Keratinocyte (primary cell): ENCODE results near the gene HID1.

Experiments used
- CTCF ChIP-seq, 3 experiments: IDR thresholded peaks in 1 of 3; conservative IDR thresholded peaks in 1 of 3; optimal IDR thresholded peaks in 1 of 3; 2 replicates in 2 of 3; 3 replicates in 1 of 3; pipeline versions ENCODE3 to v1.5.1; 2011; ENCODE audit warnings: low read length in 3 of 3, mild to moderate bottlenecking in 3 of 3, moderate library complexity in 2 of 3, control low read depth in 1 of 3, inconsistent platforms in 1 of 3; ENCODE audit not compliant: insufficient read depth in 2 of 3; ENCODE audit errors: extremely low read depth in 1 of 3
- EZH2 ChIP-seq: IDR thresholded peaks from one replicate; pipeline ENCODE4 v1.6.1; 2012; ENCODE audit warnings: inconsistent platforms, mild to moderate bottlenecking, low read length, moderate library complexity

- TF ChIP-seq CTCF (optimal IDR thresholded peaks at IDR 0.05 in 1 of 3, IDR thresholded peaks at IDR 0.05 in 1 of 3, conservative IDR thresholded peaks at IDR 0.05 in 1 of 3; ENCODE audit: extremely low read depth in 1 of 3, insufficient read depth in 2 of 3, low read length in 3 of 3) = no peak
- no peak for TF ChIP-seq EZH2
Measured at GRCh38 chr17:74990581-74991105, 18.1 kb upstream of the HID1 start.
